ENCODE measurements around the gene SLC2A13.

- no peak for TF ChIP-seq CTCF (IDR thresholded peaks at IDR 0.05; ENCODE audit: low read depth, low read length, missing input control)
- TF ChIP-seq SP1 (IDR thresholded peaks at IDR 0.05): no peak
Observed at GRCh38 chr12:40017488-40017887, 88.4 kb downstream of the SLC2A13 start.
